Body of pancreas (tissue), 4 donors: Measurements from ENCODE around the gene DMXL2.

Source experiments
- POLR2A ChIP-seq, 3 donors: fragments of 450-650 bp; IDR thresholded peaks; one replicate each; pipeline ENCODE4 v1.6.1; 2016; ENCODE audit warnings: antibody characterized with exemption in 3 of 3, mild to moderate bottlenecking in 2 of 3
- TF ChIP-seq, protein P1 (sequence below), 7 experiments: fragments of 450-650 bp in 4 of 7; fragments of 200-600 bp in 3 of 7; sonication (generic) in 3 of 7; IDR thresholded peaks; one replicate each; pipeline ENCODE4 v1.5.1; 2016 to 2019; ENCODE audit warnings: antibody characterized with exemption in 7 of 7

DNA sequence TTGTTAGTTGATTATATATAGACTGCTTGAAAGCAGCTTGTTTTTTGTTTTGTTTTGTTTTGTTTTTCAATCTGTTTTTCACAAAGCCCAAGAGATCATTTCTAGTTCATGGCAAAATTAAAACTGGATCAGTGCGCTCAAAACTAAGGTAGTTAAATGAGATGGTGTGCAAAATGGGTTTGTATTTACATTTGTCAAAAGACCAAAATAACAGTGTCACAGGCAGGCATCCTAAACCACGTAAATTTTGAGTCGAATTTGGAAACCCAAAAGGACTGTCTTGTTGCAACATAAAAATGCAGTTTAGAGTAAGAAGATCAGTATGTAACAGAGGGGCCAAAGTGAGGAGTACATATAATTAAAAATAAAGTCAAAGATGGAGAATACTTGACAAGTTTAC is 2.4 kb downstream of the DMXL2 start:
- TF ChIP-seq, protein P1, sequence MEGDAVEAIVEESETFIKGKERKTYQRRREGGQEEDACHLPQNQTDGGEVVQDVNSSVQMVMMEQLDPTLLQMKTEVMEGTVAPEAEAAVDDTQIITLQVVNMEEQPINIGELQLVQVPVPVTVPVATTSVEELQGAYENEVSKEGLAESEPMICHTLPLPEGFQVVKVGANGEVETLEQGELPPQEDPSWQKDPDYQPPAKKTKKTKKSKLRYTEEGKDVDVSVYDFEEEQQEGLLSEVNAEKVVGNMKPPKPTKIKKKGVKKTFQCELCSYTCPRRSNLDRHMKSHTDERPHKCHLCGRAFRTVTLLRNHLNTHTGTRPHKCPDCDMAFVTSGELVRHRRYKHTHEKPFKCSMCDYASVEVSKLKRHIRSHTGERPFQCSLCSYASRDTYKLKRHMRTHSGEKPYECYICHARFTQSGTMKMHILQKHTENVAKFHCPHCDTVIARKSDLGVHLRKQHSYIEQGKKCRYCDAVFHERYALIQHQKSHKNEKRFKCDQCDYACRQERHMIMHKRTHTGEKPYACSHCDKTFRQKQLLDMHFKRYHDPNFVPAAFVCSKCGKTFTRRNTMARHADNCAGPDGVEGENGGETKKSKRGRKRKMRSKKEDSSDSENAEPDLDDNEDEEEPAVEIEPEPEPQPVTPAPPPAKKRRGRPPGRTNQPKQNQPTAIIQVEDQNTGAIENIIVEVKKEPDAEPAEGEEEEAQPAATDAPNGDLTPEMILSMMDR (IDR thresholded peaks at IDR 0.05): no peak
- no peak for TF ChIP-seq POLR2A (IDR thresholded peaks at IDR 0.05)
